ENCODE results near the gene PRKG1.

The PRKG1 gene

DNA sequence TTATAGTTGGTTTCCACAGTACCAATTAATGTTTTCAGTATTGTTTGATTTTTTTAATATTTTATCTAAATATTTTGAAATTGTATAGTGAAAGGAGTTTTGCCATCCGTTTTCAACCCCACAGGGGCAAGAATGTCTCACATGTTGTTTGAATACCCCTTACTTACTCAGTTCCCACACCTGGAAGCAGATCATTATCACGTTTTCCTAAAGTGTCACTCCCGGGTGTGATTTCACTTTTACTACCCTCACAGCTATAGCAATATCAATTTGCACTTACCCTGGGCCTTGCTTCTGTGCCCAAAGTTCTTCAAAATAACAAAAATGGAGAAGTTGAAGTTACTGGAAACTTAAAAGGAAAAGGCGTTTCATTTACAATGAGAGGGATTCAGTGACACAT is 397.0 kb downstream of the PRKG1 start:
- FAIRE-seq = no peak
- DNase-seq (ENCODE audit: insufficient read length, low spot score) = no peak
- TF ChIP-seq POLR2A (IDR thresholded peaks at IDR 0.05; ENCODE audit: low read depth, low read length) (no peak), TAF1 (IDR thresholded peaks at IDR 0.05; ENCODE audit: low read depth, low read length) (no peak), POU2F2 (IDR thresholded peaks at IDR 0.05; ENCODE audit: low read depth, low read length) (no peak), SPI1 (IDR thresholded peaks at IDR 0.05; ENCODE audit: low read depth, low read length) (no peak), POLR2AphosphoS5 (IDR thresholded peaks at IDR 0.05; ENCODE audit: low read depth, low read length) (no peak), PAX5 (IDR thresholded peaks at IDR 0.05; ENCODE audit: insufficient read depth, low read length, severe bottlenecking) (no peak)

DNA sequence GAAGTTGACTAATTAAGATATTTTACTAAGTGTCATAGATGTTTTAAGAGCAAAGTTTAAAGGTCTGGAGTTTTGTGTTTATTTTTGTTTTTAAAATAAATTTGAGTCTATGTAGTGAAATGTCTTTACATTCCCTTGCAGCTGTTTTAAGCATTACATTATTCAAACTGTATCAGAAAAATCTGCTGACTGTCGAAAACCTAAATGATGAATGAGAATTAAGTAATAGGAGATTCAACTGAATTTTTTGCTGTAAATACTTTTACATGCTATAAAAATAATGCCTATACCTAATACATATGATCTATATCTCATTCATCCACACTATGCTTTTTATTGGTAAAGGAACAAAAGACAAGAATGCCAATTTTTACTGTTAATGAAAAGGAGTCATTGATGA is 397.9 kb downstream of the PRKG1 start:
- no peak for FAIRE-seq
- TF ChIP-seq POLR2AphosphoS5 (IDR thresholded peaks at IDR 0.05; ENCODE audit: low read depth, low read length) (no peak), SPI1 (IDR thresholded peaks at IDR 0.05; ENCODE audit: low read depth, low read length) (no peak), TAF1 (IDR thresholded peaks at IDR 0.05; ENCODE audit: low read depth, low read length) (no peak), POLR2A (IDR thresholded peaks at IDR 0.05; ENCODE audit: low read depth, low read length) (no peak), PAX5 (IDR thresholded peaks at IDR 0.05; ENCODE audit: insufficient read depth, low read length, severe bottlenecking) (no peak), POU2F2 (IDR thresholded peaks at IDR 0.05; ENCODE audit: low read depth, low read length) (no peak)

DNA sequence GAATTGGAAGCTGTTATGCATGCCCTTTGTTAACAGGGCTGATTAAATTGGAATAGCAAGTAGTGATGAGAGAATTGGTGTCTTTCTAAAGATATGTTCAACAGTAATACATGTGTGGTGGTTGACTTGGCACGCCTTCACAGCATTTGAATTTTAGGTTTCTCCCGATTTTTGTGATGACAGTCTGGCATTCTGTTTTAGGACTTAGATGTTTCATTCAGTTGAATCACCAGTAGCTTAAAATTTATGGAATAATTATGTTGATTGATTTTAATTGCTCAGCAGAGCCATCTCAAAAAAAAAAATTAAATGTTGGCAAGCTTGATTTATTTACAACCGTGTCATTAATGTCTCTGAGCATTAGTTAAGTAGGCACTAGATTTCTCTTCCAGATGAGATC is 405.4 kb downstream of the PRKG1 start:
- no peak for FAIRE-seq
- no peak for DNase-seq (ENCODE audit: insufficient read length, low spot score)
- TF ChIP-seq POLR2AphosphoS5 (IDR thresholded peaks at IDR 0.05; ENCODE audit: low read depth, low read length) (no peak), POLR2A (IDR thresholded peaks at IDR 0.05; ENCODE audit: low read depth, low read length) (no peak), PAX5 (IDR thresholded peaks at IDR 0.05; ENCODE audit: insufficient read depth, low read length, severe bottlenecking) (no peak), TAF1 (IDR thresholded peaks at IDR 0.05; ENCODE audit: low read depth, low read length) (no peak), POU2F2 (IDR thresholded peaks at IDR 0.05; ENCODE audit: low read depth, low read length) (no peak), SPI1 (IDR thresholded peaks at IDR 0.05; ENCODE audit: low read depth, low read length) (no peak)

More for the DNA sequence above, 397.9 kb downstream of the PRKG1 start:
- DNase-seq (ENCODE audit: insufficient read length, low spot score) = no peak

DNA sequence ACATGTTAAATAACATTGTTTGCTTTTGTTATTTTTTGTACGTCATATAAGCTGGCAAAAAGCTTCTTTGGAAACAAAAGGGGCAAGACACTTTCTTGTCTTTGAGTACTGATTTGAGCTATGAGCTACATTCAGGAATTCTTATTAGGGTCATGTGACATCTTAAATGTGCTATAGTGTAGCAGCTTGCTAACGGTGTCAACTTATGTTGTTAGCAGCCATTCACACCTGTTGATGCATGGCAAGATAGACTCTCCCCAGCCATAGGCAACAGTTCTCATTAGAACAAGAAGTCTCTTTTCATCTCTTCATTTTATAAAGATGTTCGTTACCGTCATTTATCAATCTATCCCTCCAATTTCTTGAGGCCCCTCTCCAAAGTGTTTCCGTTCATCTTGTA is 411.4 kb downstream of the PRKG1 start:
- TF ChIP-seq PAX5 (IDR thresholded peaks at IDR 0.05; ENCODE audit: insufficient read depth, low read length, severe bottlenecking) (no peak), POU2F2 (IDR thresholded peaks at IDR 0.05; ENCODE audit: low read depth, low read length) (no peak), POLR2AphosphoS5 (IDR thresholded peaks at IDR 0.05; ENCODE audit: low read depth, low read length) (no peak), TAF1 (IDR thresholded peaks at IDR 0.05; ENCODE audit: low read depth, low read length) (no peak), SPI1 (IDR thresholded peaks at IDR 0.05; ENCODE audit: low read depth, low read length) (no peak), POLR2A (IDR thresholded peaks at IDR 0.05; ENCODE audit: low read depth, low read length) (no peak)
- FAIRE-seq (no peak), DNase-seq (ENCODE audit: insufficient read length, low spot score) (no peak)

DNA sequence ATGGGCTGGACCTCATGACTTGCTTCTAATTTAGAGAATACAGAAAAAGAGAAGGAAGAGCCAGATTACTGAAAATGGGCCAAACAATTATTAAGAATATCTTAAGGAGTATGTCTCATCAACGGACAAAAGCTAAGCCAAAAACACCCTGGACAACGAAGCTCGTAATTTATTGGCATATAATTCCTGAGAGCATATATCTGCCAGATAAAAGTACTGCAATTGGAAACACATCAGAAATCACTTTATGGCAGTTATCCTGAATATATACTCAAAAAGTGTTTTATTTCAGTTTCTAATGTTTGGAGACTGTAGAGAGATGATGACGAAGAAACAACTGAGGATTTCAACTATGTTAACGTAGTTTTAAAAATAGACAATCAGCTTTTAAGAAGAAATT is 413.3 kb downstream of the PRKG1 start:
- FAIRE-seq (no peak), DNase-seq (ENCODE audit: insufficient read length, low spot score) (no peak)
- TF ChIP-seq POLR2AphosphoS5 (IDR thresholded peaks at IDR 0.05; ENCODE audit: low read depth, low read length) (no peak), TAF1 (IDR thresholded peaks at IDR 0.05; ENCODE audit: low read depth, low read length) (no peak), POLR2A (IDR thresholded peaks at IDR 0.05; ENCODE audit: low read depth, low read length) (no peak), PAX5 (IDR thresholded peaks at IDR 0.05; ENCODE audit: insufficient read depth, low read length, severe bottlenecking) (no peak), SPI1 (IDR thresholded peaks at IDR 0.05; ENCODE audit: low read depth, low read length) (no peak), POU2F2 (IDR thresholded peaks at IDR 0.05; ENCODE audit: low read depth, low read length) (no peak)

DNA sequence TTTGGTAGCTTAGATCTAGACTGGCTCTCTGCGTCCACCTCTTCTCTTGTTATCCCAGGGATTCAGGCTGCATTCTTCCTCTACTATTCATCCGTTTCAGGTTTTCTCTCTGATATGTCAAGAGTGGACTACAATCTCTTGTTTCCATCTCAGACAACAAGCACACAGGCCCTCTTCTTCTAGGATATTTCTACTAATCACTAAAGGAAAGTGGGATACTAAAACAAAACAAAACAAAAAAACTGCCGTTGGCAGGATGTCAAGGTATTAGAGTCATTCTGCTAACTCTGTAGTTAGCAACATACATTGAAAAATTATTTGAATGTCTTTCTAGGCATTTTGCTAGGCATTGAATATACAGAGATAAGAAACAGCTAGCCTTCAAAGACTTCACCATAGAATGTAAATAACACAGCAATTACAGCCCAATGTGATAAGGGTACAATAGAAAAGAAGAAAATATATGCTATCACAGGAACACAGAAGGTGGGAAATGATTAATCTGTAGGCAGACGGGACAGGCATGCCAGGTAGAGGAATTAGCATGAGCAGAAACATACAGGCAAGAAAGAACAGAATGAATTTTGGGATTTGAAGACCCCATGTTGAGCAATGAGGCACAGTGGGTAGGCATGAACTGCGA is 414.6 kb downstream of the PRKG1 start:
- FAIRE-seq (no peak), DNase-seq (ENCODE audit: insufficient read length, low spot score) (no peak)
- TF ChIP-seq POU2F2 (IDR thresholded peaks at IDR 0.05; ENCODE audit: low read depth, low read length) (no peak), POLR2AphosphoS5 (IDR thresholded peaks at IDR 0.05; ENCODE audit: low read depth, low read length) (no peak), POLR2A (IDR thresholded peaks at IDR 0.05; ENCODE audit: low read depth, low read length) (no peak), PAX5 (IDR thresholded peaks at IDR 0.05; ENCODE audit: insufficient read depth, low read length, severe bottlenecking) (no peak), SPI1 (IDR thresholded peaks at IDR 0.05; ENCODE audit: low read depth, low read length) (no peak), TAF1 (IDR thresholded peaks at IDR 0.05; ENCODE audit: low read depth, low read length) (no peak)

DNA sequence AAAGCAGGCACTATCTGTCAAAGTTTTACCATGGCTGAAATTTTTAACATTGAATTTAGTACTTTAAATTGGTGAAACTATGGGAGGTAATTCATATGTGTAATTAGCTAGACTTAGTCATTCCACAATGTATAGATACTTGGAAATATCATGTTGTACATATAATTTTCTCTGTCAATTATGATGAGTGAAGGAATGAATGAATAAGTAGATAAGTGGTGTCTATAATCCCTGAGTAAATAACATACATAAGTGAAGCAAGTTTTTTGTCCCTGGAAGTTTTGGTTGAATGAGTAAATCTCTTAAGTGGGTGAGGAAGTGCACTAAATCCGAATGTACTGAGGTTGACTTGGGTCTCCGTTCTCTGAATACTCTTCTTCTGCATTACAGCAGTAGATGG is 424.1 kb downstream of the PRKG1 start:
- FAIRE-seq (no peak), DNase-seq (ENCODE audit: insufficient read length, low spot score) (no peak)
- TF ChIP-seq POLR2A (IDR thresholded peaks at IDR 0.05; ENCODE audit: low read depth, low read length) = no peak
- TF ChIP-seq TAF1 (IDR thresholded peaks at IDR 0.05; ENCODE audit: low read depth, low read length) = no peak
- no peak for TF ChIP-seq POLR2AphosphoS5 (IDR thresholded peaks at IDR 0.05; ENCODE audit: low read depth, low read length)
- TF ChIP-seq PAX5 (IDR thresholded peaks at IDR 0.05; ENCODE audit: insufficient read depth, low read length, severe bottlenecking) = no peak
- TF ChIP-seq SPI1 (IDR thresholded peaks at IDR 0.05; ENCODE audit: low read depth, low read length) = no peak
- no peak for TF ChIP-seq POU2F2 (IDR thresholded peaks at IDR 0.05; ENCODE audit: low read depth, low read length)

DNA sequence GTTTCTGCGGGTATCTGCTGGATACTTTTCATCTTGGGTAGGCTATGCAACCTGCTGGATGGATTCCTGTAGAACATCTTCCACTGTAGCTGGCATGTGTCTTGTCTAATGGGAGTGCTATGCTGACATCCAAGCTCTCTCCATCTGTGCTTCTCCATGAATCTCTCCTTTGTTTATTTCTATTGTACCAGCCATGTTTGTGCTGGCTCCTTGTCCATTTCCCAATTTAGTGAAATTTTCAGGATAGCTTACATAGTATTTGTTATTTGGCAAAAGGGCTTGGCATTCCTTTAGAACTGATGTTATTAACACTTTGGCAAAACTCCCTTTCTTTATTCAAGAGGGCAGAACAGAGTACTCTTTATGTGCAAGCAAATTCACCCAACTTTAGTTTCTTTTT is 427.1 kb downstream of the PRKG1 start:
- TF ChIP-seq PAX5 (IDR thresholded peaks at IDR 0.05; ENCODE audit: insufficient read depth, low read length, severe bottlenecking) (no peak), POU2F2 (IDR thresholded peaks at IDR 0.05; ENCODE audit: low read depth, low read length) (no peak), SPI1 (IDR thresholded peaks at IDR 0.05; ENCODE audit: low read depth, low read length) (no peak), POLR2A (IDR thresholded peaks at IDR 0.05; ENCODE audit: low read depth, low read length) (no peak)
- no peak for FAIRE-seq
- DNase-seq (ENCODE audit: insufficient read length, low spot score) = no peak

DNA sequence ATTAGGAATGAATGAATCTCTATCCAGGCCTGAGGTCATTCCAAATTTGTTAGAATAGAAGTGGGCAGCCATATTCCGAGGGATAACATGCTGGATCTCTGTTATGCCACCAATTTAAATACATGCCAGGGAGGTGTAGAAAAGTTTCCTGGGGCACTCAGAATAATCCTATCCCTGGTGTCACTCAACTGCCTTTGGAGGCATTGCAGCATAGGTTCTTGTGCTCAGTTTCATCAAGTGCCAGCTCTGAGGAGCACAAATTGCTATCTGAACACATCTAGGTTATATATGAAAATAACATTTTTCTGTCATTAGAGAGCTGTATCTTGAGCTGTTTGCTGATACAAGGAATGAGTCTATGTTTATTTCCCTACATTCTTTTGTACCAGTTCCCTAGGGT is 427.8 kb downstream of the PRKG1 start:
- TF ChIP-seq TAF1 (IDR thresholded peaks at IDR 0.05; ENCODE audit: low read depth, low read length) = no peak
- TF ChIP-seq PAX5 (IDR thresholded peaks at IDR 0.05; ENCODE audit: insufficient read depth, low read length, severe bottlenecking) = no peak
- TF ChIP-seq POLR2AphosphoS5 (IDR thresholded peaks at IDR 0.05; ENCODE audit: low read depth, low read length) = no peak
- TF ChIP-seq SPI1 (IDR thresholded peaks at IDR 0.05; ENCODE audit: low read depth, low read length) = no peak
- FAIRE-seq (no peak), DNase-seq (ENCODE audit: insufficient read length, low spot score) (no peak)

DNA sequence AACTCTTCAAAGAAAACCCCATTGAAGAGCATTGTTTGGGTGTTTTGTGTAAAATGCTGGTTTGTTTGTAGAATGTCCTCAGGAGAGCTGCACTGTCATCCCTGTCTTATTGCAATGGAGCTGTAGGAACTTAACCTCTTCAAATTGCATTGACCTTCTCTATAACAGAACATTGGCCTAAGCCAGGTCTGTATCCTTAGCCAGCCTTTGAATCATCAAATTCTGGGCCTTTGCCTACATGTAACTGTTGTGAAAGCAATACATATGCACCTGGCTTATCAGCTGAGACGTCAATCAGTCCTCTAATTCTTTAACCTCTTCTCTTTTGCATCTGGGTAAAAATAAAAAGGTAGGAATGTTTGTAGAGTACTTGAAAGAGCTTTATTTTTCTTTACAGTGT is 429.1 kb downstream of the PRKG1 start:
- no peak for TF ChIP-seq PAX5 (IDR thresholded peaks at IDR 0.05; ENCODE audit: insufficient read depth, low read length, severe bottlenecking)
- no peak for TF ChIP-seq TAF1 (IDR thresholded peaks at IDR 0.05; ENCODE audit: low read depth, low read length)
- no peak for TF ChIP-seq POU2F2 (IDR thresholded peaks at IDR 0.05; ENCODE audit: low read depth, low read length)
- no peak for TF ChIP-seq SPI1 (IDR thresholded peaks at IDR 0.05; ENCODE audit: low read depth, low read length)
- TF ChIP-seq POLR2AphosphoS5 (IDR thresholded peaks at IDR 0.05; ENCODE audit: low read depth, low read length) = no peak
- TF ChIP-seq POLR2A (IDR thresholded peaks at IDR 0.05; ENCODE audit: low read depth, low read length) = no peak
- FAIRE-seq (no peak), DNase-seq (ENCODE audit: insufficient read length, low spot score) (no peak)

Measured in GM12891 (cell line).